Loucy (cell line): ENCODE results near the gene C1QBP.

ENCODE experiments used
- H2AFZ ChIP-seq: fragments of 200-600 bp; sonication (generic); 2 replicates; pipeline ENCODE4 v1.6.0; 2016; ENCODE audit warnings: antibody characterized with exemption, mild to moderate bottlenecking, low read length, moderate library complexity
- H3F3A ChIP-seq: fragments of 200-600 bp; 2 replicates; pipeline ENCODE4 v1.6.0; 2016; ENCODE audit warnings: antibody characterized with exemption, low read depth, mild to moderate bottlenecking
- H3K27me3 ChIP-seq: fragments of 200-600 bp; sonication (generic); 2 replicates; pipeline ENCODE4 v1.6.1; 2014; ENCODE audit warnings: low read length, mild to moderate bottlenecking; ENCODE audit not compliant: insufficient read depth, poor library complexity, severe bottlenecking
- H3K36me3 ChIP-seq: fragments of 200-600 bp; sonication (generic); 2 replicates; pipeline ENCODE4 v1.6.1; 2016; ENCODE audit warnings: low read length; ENCODE audit not compliant: insufficient read depth
- H3K4me1 ChIP-seq: fragments of 200-600 bp; sonication (generic); 2 replicates; pipeline ENCODE4 v1.5.1; 2014; ENCODE audit warnings: low read length, mild to moderate bottlenecking; ENCODE audit not compliant: insufficient read depth, poor library complexity, severe bottlenecking
- H3K4me2 ChIP-seq: fragments of 200-600 bp; sonication (generic); 2 replicates; pipeline ENCODE4 v1.6.0; 2014; ENCODE audit warnings: antibody characterized with exemption, low read length, low read depth, mild to moderate bottlenecking; ENCODE audit not compliant: poor library complexity, severe bottlenecking
- H3K4me3 ChIP-seq: fragments of 200-600 bp; sonication (generic); 2 replicates; pipeline ENCODE4 v1.5.1; 2014; ENCODE audit warnings: low read length, mild to moderate bottlenecking, mixed read lengths; ENCODE audit not compliant: poor library complexity, severe bottlenecking
- H3K79me2 ChIP-seq: fragments of 200-600 bp; sonication (generic); 2 replicates; pipeline ENCODE4 v1.6.1; 2014; ENCODE audit warnings: low read length; ENCODE audit not compliant: insufficient read depth
- H3K9ac ChIP-seq: fragments of 200-600 bp; sonication (generic); 2 replicates; pipeline ENCODE4 v1.6.0; 2014; ENCODE audit warnings: mild to moderate bottlenecking, low read depth, low read length, moderate library complexity; ENCODE audit not compliant: poor library complexity, severe bottlenecking
- H3K9me2 ChIP-seq: fragments of 200-600 bp; sonication (generic); replicated peaks from 2 replicates; pipeline ENCODE4 v1.6.1; 2016; ENCODE audit warnings: low read depth, low read length, mixed read lengths
- H3K9me3 ChIP-seq: fragments of 200-600 bp; sonication (generic); 2 replicates; pipeline ENCODE4 v1.6.1; 2014; ENCODE audit warnings: mild to moderate bottlenecking, antibody characterized with exemption, low read length, low read depth; ENCODE audit not compliant: insufficient read depth
- H4K20me1 ChIP-seq: fragments of 200-600 bp; sonication (generic); 2 replicates; pipeline ENCODE4 v1.6.0; 2014; ENCODE audit warnings: antibody characterized with exemption, low read length, mild to moderate bottlenecking; ENCODE audit not compliant: insufficient read depth, poor library complexity, severe bottlenecking
- EZH2phosphoT487 ChIP-seq: fragments of 200-600 bp; IDR thresholded peaks from 2 replicates; pipeline ENCODE4 v1.6.1; 2018; ENCODE audit warnings: antibody characterized with exemption, mild to moderate bottlenecking, moderate library complexity, borderline replicate concordance
- TF ChIP-seq, protein P1 (sequence below): fragments of 200-600 bp; sonication (generic); conservative IDR thresholded peaks from 2 replicates; pipeline ENCODE4 v1.5.1; 2014; ENCODE audit warnings: mild to moderate bottlenecking, antibody characterized with exemption, low read length

Gene C1QBP

GRCh38 chr17:5410594-5411272, 28.2 kb downstream of the C1QBP start:
- H3F3A ChIP-seq = no peaks in the 10 kb centered on the region
- H3K36me3 ChIP-seq = peaks cover 89% of the 10 kb centered on the region
- H4K20me1 ChIP-seq = peaks cover 35% of the 10 kb centered on the region
- H3K79me2 ChIP-seq = peaks cover 54% of the 10 kb centered on the region
- no peak overlapping the region for H3K4me2 ChIP-seq
- no peaks in the 10 kb centered on the region for H3K27me3 ChIP-seq
- peaks cover 28% of the 10 kb centered on the region for H3K4me1 ChIP-seq
- no peak overlapping the region for H3K4me3 ChIP-seq
- TF ChIP-seq, protein P1, sequence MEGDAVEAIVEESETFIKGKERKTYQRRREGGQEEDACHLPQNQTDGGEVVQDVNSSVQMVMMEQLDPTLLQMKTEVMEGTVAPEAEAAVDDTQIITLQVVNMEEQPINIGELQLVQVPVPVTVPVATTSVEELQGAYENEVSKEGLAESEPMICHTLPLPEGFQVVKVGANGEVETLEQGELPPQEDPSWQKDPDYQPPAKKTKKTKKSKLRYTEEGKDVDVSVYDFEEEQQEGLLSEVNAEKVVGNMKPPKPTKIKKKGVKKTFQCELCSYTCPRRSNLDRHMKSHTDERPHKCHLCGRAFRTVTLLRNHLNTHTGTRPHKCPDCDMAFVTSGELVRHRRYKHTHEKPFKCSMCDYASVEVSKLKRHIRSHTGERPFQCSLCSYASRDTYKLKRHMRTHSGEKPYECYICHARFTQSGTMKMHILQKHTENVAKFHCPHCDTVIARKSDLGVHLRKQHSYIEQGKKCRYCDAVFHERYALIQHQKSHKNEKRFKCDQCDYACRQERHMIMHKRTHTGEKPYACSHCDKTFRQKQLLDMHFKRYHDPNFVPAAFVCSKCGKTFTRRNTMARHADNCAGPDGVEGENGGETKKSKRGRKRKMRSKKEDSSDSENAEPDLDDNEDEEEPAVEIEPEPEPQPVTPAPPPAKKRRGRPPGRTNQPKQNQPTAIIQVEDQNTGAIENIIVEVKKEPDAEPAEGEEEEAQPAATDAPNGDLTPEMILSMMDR = no peak
- no peak for TF ChIP-seq EZH2phosphoT487
- H3K9me2 ChIP-seq = no peaks in the 10 kb centered on the region
- H3K9ac ChIP-seq = no peak overlapping the region
- H3K9me3 ChIP-seq = no peaks in the 10 kb centered on the region
- no peak overlapping the region for H2AFZ ChIP-seq

- H3K9me2 ChIP-seq = no peaks in the 10 kb centered on the region
- no peak overlapping the region for H3K4me2 ChIP-seq
- no peaks in the 10 kb centered on the region for H3K9me3 ChIP-seq
- no peaks in the 10 kb centered on the region for H3K27me3 ChIP-seq
- no peak overlapping the region for H3K4me3 ChIP-seq
- no peak overlapping the region for H3K9ac ChIP-seq
- H2AFZ ChIP-seq = no peak overlapping the region
- peaks cover 88% of the 10 kb centered on the region for H3K36me3 ChIP-seq
- H3F3A ChIP-seq = no peaks in the 10 kb centered on the region
- TF ChIP-seq, protein P1 = no peak
- TF ChIP-seq EZH2phosphoT487 = no peak
- peaks cover 13% of the 10 kb centered on the region for H3K4me1 ChIP-seq
- H3K79me2 ChIP-seq = peaks cover 38% of the 10 kb centered on the region
- peaks cover 23% of the 10 kb centered on the region for H4K20me1 ChIP-seq
These were observed 30.8 kb downstream of the C1QBP start for GRCh38 chr17:5408186-5408585.

DNA sequence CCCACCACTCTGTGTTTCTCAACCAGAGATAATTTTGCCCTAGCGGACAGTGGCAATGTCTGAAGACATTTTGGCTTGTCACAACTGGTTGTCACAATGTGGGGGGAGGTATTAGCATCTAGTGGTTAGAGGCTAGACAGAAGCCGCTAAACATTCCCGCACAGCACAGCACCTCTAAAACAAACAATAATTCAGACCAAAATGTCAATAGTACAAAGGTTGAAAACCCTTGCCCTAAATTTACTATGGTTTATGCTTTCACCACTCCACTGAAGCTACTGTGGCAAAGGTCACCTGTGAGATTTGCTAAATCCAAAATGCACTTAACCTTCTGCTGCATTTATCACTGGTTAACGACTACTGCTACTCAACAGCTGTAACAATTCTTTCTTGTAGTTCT, 33.6 kb downstream of the C1QBP start:
- no peaks in the 10 kb centered on the region for H3F3A ChIP-seq
- no peak overlapping the region for H3K4me3 ChIP-seq
- H3K4me2 ChIP-seq = no peak overlapping the region
- no peaks in the 10 kb centered on the region for H3K27me3 ChIP-seq
- H4K20me1 ChIP-seq = peaks cover 4% of the 10 kb centered on the region
- no peak for TF ChIP-seq EZH2phosphoT487
- TF ChIP-seq, protein P1 = no peak
- peaks cover 91% of the 10 kb centered on the region for H3K36me3 ChIP-seq
- H3K9me2 ChIP-seq = no peaks in the 10 kb centered on the region
- no peak overlapping the region for H3K9ac ChIP-seq
- H3K4me1 ChIP-seq = peaks cover 6% of the 10 kb centered on the region
- H3K9me3 ChIP-seq = no peaks in the 10 kb centered on the region
- H3K79me2 ChIP-seq = peaks cover 19% of the 10 kb centered on the region; the same call in 1 of the 2 replicates
- H2AFZ ChIP-seq = no peak overlapping the region
